Measurements from ENCODE around the gene TMEM202.
A peak's percentile ranks its signal among the peaks of the same experiment; 100 is the strongest.
"Not testable (repeated sequence)": the region's sequence is repeated elsewhere in the genome, so short reads cannot be mapped to it uniquely, and the experiment has no call there.

Gene TMEM202

GRCh38 chr15:72397796-72398588, at the start of gene TMEM202:
TSS of gene TMEM202 (plus strand) at chr15:72398305. CDS start at chr15:72398327, 22 bp downstream.
- no peak for DNase-seq (ENCODE audit: low read depth)

- no peak for DNase-seq (ENCODE audit: low read depth)
These were observed 44.8 kb upstream of the TMEM202 start for GRCh38 chr15:72353266-72353665.

- DNase-seq (ENCODE audit: low read depth) = no peak
These were observed 43.6 kb upstream of the TMEM202 start for GRCh38 chr15:72354496-72354895.

GRCh38 chr15:72358121-72358520, 40.0 kb upstream of the TMEM202 start:
- DNase-seq (ENCODE audit: low read depth) = no peak

- DNase-seq (ENCODE audit: low read depth) = peak; percentile 49
These were observed 39.4 kb upstream of the TMEM202 start for GRCh38 chr15:72358650-72359171.

- no peak for DNase-seq (ENCODE audit: low read depth)
These were observed 36.9 kb upstream of the TMEM202 start for GRCh38 chr15:72361176-72361575.

GRCh38 chr15:72365844-72366243, 32.3 kb upstream of the TMEM202 start:
- no peak for DNase-seq (ENCODE audit: low read depth)

GRCh38 chr15:72368325-72368724, 29.8 kb upstream of the TMEM202 start:
- DNase-seq (ENCODE audit: low read depth) = no peak

- no peak for DNase-seq (ENCODE audit: low read depth)
These were observed 29.2 kb upstream of the TMEM202 start for GRCh38 chr15:72368899-72369298.

GRCh38 chr15:72369964-72370363, 28.1 kb upstream of the TMEM202 start:
- DNase-seq (ENCODE audit: low read depth) = no peak

GRCh38 chr15:72372361-72372760, 25.7 kb upstream of the TMEM202 start:
- DNase-seq (ENCODE audit: low read depth) = no peak

- DNase-seq (ENCODE audit: low read depth) = no peak
These were observed 22.6 kb upstream of the TMEM202 start for GRCh38 chr15:72375501-72375845.

- peak; percentile 37 for DNase-seq (ENCODE audit: low read depth)
These were observed 22.1 kb upstream of the TMEM202 start, which contains the start of gene HEXA for GRCh38 chr15:72375846-72376581. TSS of gene HEXA (minus strand) at chr15:72376014. CDS start at chr15:72375972, 42 bp downstream.

GRCh38 chr15:72377331-72377730, 20.8 kb upstream of the TMEM202 start:
- DNase-seq (ENCODE audit: low read depth) = no peak

- DNase-seq (ENCODE audit: low read depth) = not testable (repeated sequence)
These were observed 19.0 kb upstream of the TMEM202 start for GRCh38 chr15:72379106-72379505.

- no peak for DNase-seq (ENCODE audit: low read depth)
These were observed 18.2 kb upstream of the TMEM202 start for GRCh38 chr15:72379856-72380430.

GRCh38 chr15:72380743-72381142, 17.4 kb upstream of the TMEM202 start:
- no peak for DNase-seq (ENCODE audit: low read depth)

GRCh38 chr15:72382146-72382545, 16.0 kb upstream of the TMEM202 start:
- DNase-seq (ENCODE audit: low read depth) = no peak

- no peak for DNase-seq (ENCODE audit: low read depth)
These were observed 10.4 kb upstream of the TMEM202 start for GRCh38 chr15:72387741-72388140.

GRCh38 chr15:72389231-72389630, 8.9 kb upstream of the TMEM202 start:
- DNase-seq (ENCODE audit: low read depth) = no peak

- DNase-seq (ENCODE audit: low read depth) = not testable (repeated sequence)
These were observed 1.8 kb upstream of the TMEM202 start for GRCh38 chr15:72396331-72396730.

GRCh38 chr15:72398648-72399047, 543 bp downstream of the TMEM202 start:
- DNase-seq (ENCODE audit: low read depth) = no peak

- DNase-seq (ENCODE audit: low read depth) = no peak
These were observed 4.6 kb downstream of the TMEM202 start for GRCh38 chr15:72402726-72403125.
